ENCODE measurements around the gene RBM38. TPM values are rescaled to one million over a fixed set of nuclear protein-coding genes. Genes with fewer than 3 reads are reported as not detected.

The RBM38 gene
- total RNA-seq, 1 donor from 2014 or later: 90.4 TPM

- peaks cover 14% of the 10 kb centered on the region for H3K4me1 Mint-ChIP-seq (ENCODE audit: low read depth)
- no peak for DNase-seq (ENCODE audit: low spot score)
- H3K4me3 Mint-ChIP-seq: no peak overlapping the region
- H3K9me3 Mint-ChIP-seq: no peaks in the 10 kb centered on the region
- intact Hi-C loops (cut with micrococcal nuclease): no loop called here
- peaks cover 16% of the 10 kb centered on the region for H3K36me3 Mint-ChIP-seq (ENCODE audit: low read depth)
- no peak overlapping the region for H3K27ac Mint-ChIP-seq
- H3K27me3 Mint-ChIP-seq (ENCODE audit: insufficient read depth): no peaks in the 10 kb centered on the region
Measured at GRCh38 chr20:57387945-57388371, 3.2 kb upstream of the RBM38 start.

GRCh38 chr20:57388953-57389694 lies 2.1 kb upstream of the RBM38 start:
- Mint-ChIP-seq H3K36me3 (ENCODE audit: low read depth) (peaks cover 25% of the 10 kb centered on the region), H3K9me3 (no peaks in the 10 kb centered on the region), H3K4me1 (ENCODE audit: low read depth) (peaks cover 26% of the 10 kb centered on the region), H3K4me3 (peak overlapping the region; percentile 81), H3K27me3 (ENCODE audit: insufficient read depth) (no peaks in the 10 kb centered on the region), H3K27ac (peak overlapping the region; percentile 92)
- intact Hi-C loops (cut with micrococcal nuclease): loop anchor here (1.0 kb wide), 1 partner anchor 38 kb away; the partner anchor contains the start of gene RAE1
- DNase-seq (ENCODE audit: low spot score): peak; percentile 46

- Mint-ChIP-seq H3K27me3 (ENCODE audit: insufficient read depth) (no peaks in the 10 kb centered on the region), H3K9me3 (no peaks in the 10 kb centered on the region), H3K27ac (peak overlapping the region; percentile 92), H3K4me3 (peak overlapping the region; percentile 81), H3K36me3 (ENCODE audit: low read depth) (peaks cover 25% of the 10 kb centered on the region), H3K4me1 (ENCODE audit: low read depth) (peaks cover 28% of the 10 kb centered on the region)
- peak; percentile 56 for DNase-seq (ENCODE audit: low spot score)
- intact Hi-C loops (cut with micrococcal nuclease): loop anchor here (1.0 to 10.0 kb wide), 11 partner anchors 9 to 1775 kb away; partner anchors contain the start of genes ATP5F1E, AURKA, CSTF1 and RAE1
Measured at GRCh38 chr20:57389695-57390603, 1.2 kb upstream of the RBM38 start.

- peak overlapping the region; percentile 94 for H3K4me3 Mint-ChIP-seq
- H3K4me1 Mint-ChIP-seq (ENCODE audit: low read depth): peaks cover 37% of the 10 kb centered on the region
- no peaks in the 10 kb centered on the region for H3K27me3 Mint-ChIP-seq (ENCODE audit: insufficient read depth)
- H3K9me3 Mint-ChIP-seq: no peaks in the 10 kb centered on the region
- intact Hi-C loops (cut with micrococcal nuclease): loop anchor here (1.0 to 10.0 kb wide), 12 partner anchors 10 to 1773 kb away; partner anchors contain the start of genes ATP5F1E, AURKA, CSTF1 and RAB22A
- H3K27ac Mint-ChIP-seq: peak overlapping the region; percentile 94
- no peak for DNase-seq (ENCODE audit: low spot score)
- peaks cover 38% of the 10 kb centered on the region for H3K36me3 Mint-ChIP-seq (ENCODE audit: low read depth)
Measured at GRCh38 chr20:57391439-57392301, 474 bp downstream of the RBM38 start.

- H3K36me3 Mint-ChIP-seq (ENCODE audit: low read depth): peaks cover 45% of the 10 kb centered on the region
- intact Hi-C loops (cut with micrococcal nuclease): loop anchor here (1.0 to 10.0 kb wide), 11 partner anchors 11 to 1772 kb away; partner anchors contain the start of genes ATP5F1E, AURKA, CSTF1 and RAB22A
- H3K27ac Mint-ChIP-seq: peak overlapping the region; percentile 94
- H3K4me1 Mint-ChIP-seq (ENCODE audit: low read depth): peaks cover 47% of the 10 kb centered on the region
- DNase-seq (ENCODE audit: low spot score): peak; percentile 82
- H3K9me3 Mint-ChIP-seq: no peaks in the 10 kb centered on the region
- H3K27me3 Mint-ChIP-seq (ENCODE audit: insufficient read depth): no peaks in the 10 kb centered on the region
- H3K4me3 Mint-ChIP-seq: peak overlapping the region; percentile 94
Measured at GRCh38 chr20:57392512-57393271, 1.5 kb downstream of the RBM38 start.

- peaks cover 48% of the 10 kb centered on the region for H3K36me3 Mint-ChIP-seq (ENCODE audit: low read depth)
- no peaks in the 10 kb centered on the region for H3K27me3 Mint-ChIP-seq (ENCODE audit: insufficient read depth)
- H3K4me1 Mint-ChIP-seq (ENCODE audit: low read depth): peaks cover 53% of the 10 kb centered on the region
Measured at GRCh38 chr20:57393321-57394120, 2.3 kb downstream of the RBM38 start.

GRCh38 chr20:57394121-57395082 lies 3.2 kb downstream of the RBM38 start:
- H3K27me3 Mint-ChIP-seq (ENCODE audit: insufficient read depth): no peaks in the 10 kb centered on the region

More at GRCh38 chr20:57393321-57394120, 2.3 kb downstream of the RBM38 start:
- intact Hi-C loops (cut with micrococcal nuclease): loop anchor here (2.0 to 10.0 kb wide), 9 partner anchors 314 to 1771 kb away; partner anchors contain the start of genes ATP5F1E, AURKA, CSTF1 and RAB22A
- Mint-ChIP-seq H3K27ac (peak overlapping the region; percentile 94), H3K4me3 (peak overlapping the region; percentile 94), H3K9me3 (no peaks in the 10 kb centered on the region)
- DNase-seq (ENCODE audit: low spot score): no peak

GRCh38 chr20:57395111-57395966 lies 4.1 kb downstream of the RBM38 start:
- Mint-ChIP-seq H3K27ac (no peak overlapping the region), H3K36me3 (ENCODE audit: low read depth) (peaks cover 62% of the 10 kb centered on the region), H3K9me3 (no peaks in the 10 kb centered on the region), H3K4me3 (peak overlapping the region; percentile 5), H3K4me1 (ENCODE audit: low read depth) (peaks cover 63% of the 10 kb centered on the region), H3K27me3 (ENCODE audit: insufficient read depth) (no peaks in the 10 kb centered on the region)
- no peak for DNase-seq (ENCODE audit: low spot score)
- intact Hi-C loops (cut with micrococcal nuclease): loop anchor here (5.0 to 10.0 kb wide), 4 partner anchors 989 to 1769 kb away; partner anchors contain the start of genes AURKA, CSTF1, NPEPL1 and VAPB

More at GRCh38 chr20:57394121-57395082, 3.2 kb downstream of the RBM38 start:
- DNase-seq (ENCODE audit: low spot score): no peak
- Mint-ChIP-seq H3K4me1 (ENCODE audit: low read depth) (peaks cover 62% of the 10 kb centered on the region), H3K9me3 (no peaks in the 10 kb centered on the region), H3K27ac (peak overlapping the region; percentile 40), H3K36me3 (ENCODE audit: low read depth) (peaks cover 56% of the 10 kb centered on the region), H3K4me3 (peak overlapping the region; percentile 94)
- intact Hi-C loops (cut with micrococcal nuclease): loop anchor here (5.0 to 10.0 kb wide), 9 partner anchors 313 to 1770 kb away; partner anchors contain the start of genes ATP5F1E, AURKA, CSTF1 and NPEPL1

GRCh38 chr20:57396212-57396983 lies 5.2 kb downstream of the RBM38 start:
- DNase-seq (ENCODE audit: low spot score): no peak
- peaks cover 64% of the 10 kb centered on the region for H3K36me3 Mint-ChIP-seq (ENCODE audit: low read depth)
- H3K4me1 Mint-ChIP-seq (ENCODE audit: low read depth): peaks cover 63% of the 10 kb centered on the region
- H3K4me3 Mint-ChIP-seq: peak overlapping the region; percentile 42
- peak overlapping the region; percentile 23 for H3K27ac Mint-ChIP-seq
- H3K27me3 Mint-ChIP-seq (ENCODE audit: insufficient read depth): no peaks in the 10 kb centered on the region
- intact Hi-C loops (cut with micrococcal nuclease): loop anchor here (5.0 to 10.0 kb wide), 4 partner anchors 988 to 1768 kb away; partner anchors contain the start of genes AURKA, CSTF1, NPEPL1 and VAPB
- H3K9me3 Mint-ChIP-seq: no peaks in the 10 kb centered on the region
